Measurements from ENCODE around the gene LDLRAD2.

DNA sequence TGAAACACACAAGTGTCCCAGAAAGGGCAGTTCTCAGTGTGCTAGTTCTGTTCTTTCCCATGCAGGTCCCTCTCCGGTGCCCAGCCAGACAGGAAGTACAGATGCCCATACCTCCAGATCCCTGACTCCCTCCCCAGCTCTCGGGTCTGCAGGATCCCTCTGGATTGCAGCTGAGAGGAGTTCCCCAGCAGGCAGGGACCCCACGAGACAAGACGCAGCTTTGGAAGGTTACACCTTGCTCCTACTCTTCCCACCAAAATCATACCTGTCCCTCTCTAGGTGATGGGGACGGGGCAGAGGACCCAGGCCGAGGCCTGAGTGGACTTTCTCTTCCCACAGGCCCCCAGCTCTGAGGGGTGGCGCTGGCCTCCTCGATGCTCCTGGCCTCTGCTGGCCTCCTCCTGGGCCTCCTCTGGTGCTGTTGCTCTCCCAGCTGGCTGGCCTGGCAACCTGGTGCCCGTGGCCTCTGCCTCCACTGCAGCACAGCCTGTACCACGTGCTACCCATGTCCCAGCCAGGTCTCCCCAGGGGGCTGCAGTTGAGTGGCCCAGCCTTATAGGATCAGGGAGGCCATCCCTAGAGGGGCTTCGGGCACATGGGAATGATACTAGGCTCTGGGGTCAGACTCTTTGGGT is 9.4 kb downstream of the LDLRAD2 start:
- no peak for TF ChIP-seq CTCF (IDR thresholded peaks at IDR 0.05)
- no peak for TF ChIP-seq POLR2A (IDR thresholded peaks at IDR 0.05)

All from testis (tissue), 2 donors.